22Rv1 (cell line): Measurements from ENCODE around the gene RPTOR.

ENCODE experiments used
- ZFX ChIP-seq: fragments of 450-650 bp; IDR thresholded peaks from 2 replicates; pipeline ENCODE4 v1.6.1; 2017; ENCODE audit warnings: antibody characterized with exemption, borderline replicate concordance
- TF ChIP-seq, protein P1 (sequence below): fragments of 450-650 bp; IDR thresholded peaks from 2 replicates; pipeline ENCODE4 v1.5.1; 2017; ENCODE audit warnings: mild to moderate bottlenecking

DNA sequence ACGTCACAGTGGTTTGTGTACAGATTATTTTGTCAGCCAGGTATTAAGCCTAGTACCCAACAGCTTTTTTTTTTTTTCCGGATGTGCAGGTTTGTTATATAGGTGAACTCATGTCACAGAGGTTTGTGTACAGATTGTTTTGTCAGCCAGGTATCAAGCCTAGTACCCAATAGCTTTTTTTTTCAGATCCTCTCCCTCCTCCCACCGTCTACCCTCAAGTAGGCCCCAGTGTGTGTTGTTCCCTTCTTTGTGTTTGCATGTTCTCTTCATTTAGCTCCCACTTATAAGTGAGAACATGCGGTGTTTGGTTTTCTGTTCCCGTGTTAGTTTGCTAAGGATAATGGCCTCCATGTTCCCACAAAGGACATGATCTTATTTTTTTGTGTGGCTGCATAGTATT, 19.9 kb downstream of the RPTOR start:
- TF ChIP-seq, protein P1, sequence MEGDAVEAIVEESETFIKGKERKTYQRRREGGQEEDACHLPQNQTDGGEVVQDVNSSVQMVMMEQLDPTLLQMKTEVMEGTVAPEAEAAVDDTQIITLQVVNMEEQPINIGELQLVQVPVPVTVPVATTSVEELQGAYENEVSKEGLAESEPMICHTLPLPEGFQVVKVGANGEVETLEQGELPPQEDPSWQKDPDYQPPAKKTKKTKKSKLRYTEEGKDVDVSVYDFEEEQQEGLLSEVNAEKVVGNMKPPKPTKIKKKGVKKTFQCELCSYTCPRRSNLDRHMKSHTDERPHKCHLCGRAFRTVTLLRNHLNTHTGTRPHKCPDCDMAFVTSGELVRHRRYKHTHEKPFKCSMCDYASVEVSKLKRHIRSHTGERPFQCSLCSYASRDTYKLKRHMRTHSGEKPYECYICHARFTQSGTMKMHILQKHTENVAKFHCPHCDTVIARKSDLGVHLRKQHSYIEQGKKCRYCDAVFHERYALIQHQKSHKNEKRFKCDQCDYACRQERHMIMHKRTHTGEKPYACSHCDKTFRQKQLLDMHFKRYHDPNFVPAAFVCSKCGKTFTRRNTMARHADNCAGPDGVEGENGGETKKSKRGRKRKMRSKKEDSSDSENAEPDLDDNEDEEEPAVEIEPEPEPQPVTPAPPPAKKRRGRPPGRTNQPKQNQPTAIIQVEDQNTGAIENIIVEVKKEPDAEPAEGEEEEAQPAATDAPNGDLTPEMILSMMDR: no peak
- TF ChIP-seq ZFX: no peak
